HFFc6 (cell line): Measurements from ENCODE around the gene SAMM50. TPM values are rescaled to one million over a fixed set of nuclear protein-coding genes. Genes with fewer than 3 reads are reported as not detected.

Source experiments
- DNase-seq: peaks from one replicate; pipeline ENCODE4 v3.0.0-alpha.2; 2018
- H3K27ac Mint-ChIP-seq: 2 replicates; pipeline ENCODE4 v1.8.0; 2020; ENCODE audit warnings: mild to moderate bottlenecking, mixed read lengths
- H3K27me3 Mint-ChIP-seq: 2 replicates; pipeline ENCODE4 v1.8.0; 2021; ENCODE audit warnings: mild to moderate bottlenecking, moderate library complexity, mixed read lengths; ENCODE audit not compliant: insufficient read depth
- H3K36me3 Mint-ChIP-seq: 2 replicates; pipeline ENCODE4 v1.8.0; 2021; ENCODE audit warnings: low read depth, mixed read lengths
- H3K4me1 Mint-ChIP-seq: 2 replicates; pipeline ENCODE4 v1.8.0; 2020; ENCODE audit warnings: low read depth, mixed read lengths
- H3K4me3 Mint-ChIP-seq: 2 replicates; pipeline ENCODE4 v1.8.0; 2020; ENCODE audit warnings: mild to moderate bottlenecking, moderate library complexity, mixed read lengths
- H3K9me3 Mint-ChIP-seq: 2 replicates; pipeline ENCODE4 v1.8.0; 2020; ENCODE audit warnings: mild to moderate bottlenecking, mixed read lengths
- CTCF ChIP-seq: fragments of 200-600 bp; sonication (generic); IDR thresholded peaks from 2 replicates; pipeline ENCODE4 v1.5.0; 2021; ENCODE audit warnings: antibody characterized with exemption, mild to moderate bottlenecking
- total RNA-seq, 6 experiments: library from RNA; stranded (reverse); fragmentation: NEBNext Ultra II Directional; extraction: Animal tissue kit (Norgen Biotek cat#: 25700); gene quantifications; 2 replicates in 1 of 6; 3 replicates in 5 of 6; pipeline ENCODE4 v1.2.3, GENCODE V29; 2021

SAMM50 gene
- total RNA-seq, 6 experiments from 2014 or later = 51.6 to 57.2 (median 53.3) TPM

- no peak for DNase-seq
- TF ChIP-seq CTCF = no peak
- Mint-ChIP-seq H3K9me3 (no peaks in the 10 kb centered on the region), H3K4me1 (peaks cover 32% of the 10 kb centered on the region), H3K36me3 (peaks cover 12% of the 10 kb centered on the region), H3K27ac (peak overlapping the region; percentile 89), H3K4me3 (peak overlapping the region; percentile 96), H3K27me3 (peaks cover 2% of the 10 kb centered on the region; the same call in 1 of the 2 replicates)
Measured at GRCh38 chr22:43955883-43956782, 891 bp downstream of the SAMM50 start.

GRCh38 chr22:43956805-43957463 lies 1.7 kb downstream of the SAMM50 start:
- TF ChIP-seq CTCF = no peak
- Mint-ChIP-seq H3K27ac (peak overlapping the region; percentile 89; the same call in 1 of the 2 replicates), H3K9me3 (no peaks in the 10 kb centered on the region), H3K4me3 (peak overlapping the region; percentile 96), H3K36me3 (peaks cover 12% of the 10 kb centered on the region), H3K4me1 (peaks cover 32% of the 10 kb centered on the region), H3K27me3 (peaks cover 2% of the 10 kb centered on the region; the same call in 1 of the 2 replicates)
- DNase-seq = no peak

GRCh38 chr22:43957871-43958270 lies 2.6 kb downstream of the SAMM50 start:
- peaks cover 12% of the 10 kb centered on the region for H3K36me3 Mint-ChIP-seq
- no peak for DNase-seq
- H3K4me1 Mint-ChIP-seq = peaks cover 32% of the 10 kb centered on the region
- no peak overlapping the region for H3K27ac Mint-ChIP-seq
- peak overlapping the region; percentile 26 for H3K4me3 Mint-ChIP-seq
- no peaks in the 10 kb centered on the region for H3K9me3 Mint-ChIP-seq
- peaks cover 2% of the 10 kb centered on the region; the same call in 1 of the 2 replicates for H3K27me3 Mint-ChIP-seq
- no peak for TF ChIP-seq CTCF

GRCh38 chr22:43964314-43964857 lies 9.1 kb downstream of the SAMM50 start:
- Mint-ChIP-seq H3K36me3 (peaks cover 29% of the 10 kb centered on the region), H3K27ac (no peak overlapping the region), H3K9me3 (no peaks in the 10 kb centered on the region), H3K27me3 (no peaks in the 10 kb centered on the region; the same call in 1 of the 2 replicates), H3K4me1 (no peaks in the 10 kb centered on the region), H3K4me3 (no peak overlapping the region)
- DNase-seq = no peak
- TF ChIP-seq CTCF = no peak

GRCh38 chr22:43967069-43967468 lies 11.8 kb downstream of the SAMM50 start:
- no peak overlapping the region; the same call in 1 of the 2 replicates for H3K4me3 Mint-ChIP-seq
- H3K27ac Mint-ChIP-seq = no peak overlapping the region
- H3K4me1 Mint-ChIP-seq = no peaks in the 10 kb centered on the region
- DNase-seq = no peak
- H3K27me3 Mint-ChIP-seq = no peaks in the 10 kb centered on the region; the same call in 1 of the 2 replicates
- H3K36me3 Mint-ChIP-seq = peaks cover 29% of the 10 kb centered on the region
- H3K9me3 Mint-ChIP-seq = no peaks in the 10 kb centered on the region
- TF ChIP-seq CTCF = no peak
